GM18870 (cell line): ENCODE data around the gene CACNA1C.

ENCODE experiments used
- ATAC-seq: cut with Tn5 transposase; IDR thresholded peaks from one replicate; pipeline ENCODE4 v1.9.1; 2021; ENCODE audit warnings: moderate library complexity; ENCODE audit not compliant: unreplicated experiment

CACNA1C gene

GRCh38 chr12:2291182-2291832, 238.5 kb downstream of the CACNA1C start:
- no peak for ATAC-seq

- ATAC-seq, result no peak
Measured at GRCh38 chr12:2291947-2292346, 239.2 kb downstream of the CACNA1C start.

- ATAC-seq, result no peak
Measured at GRCh38 chr12:2292560-2292959, 239.8 kb downstream of the CACNA1C start.

GRCh38 chr12:2294651-2295475, 242.1 kb downstream of the CACNA1C start:
- no peak for ATAC-seq

- no peak for ATAC-seq
Measured at GRCh38 chr12:2295941-2296461, 243.2 kb downstream of the CACNA1C start.

GRCh38 chr12:2297004-2297403, 244.2 kb downstream of the CACNA1C start:
- ATAC-seq, result no peak

GRCh38 chr12:2297658-2298057, 244.9 kb downstream of the CACNA1C start:
- ATAC-seq, result no peak

- no peak for ATAC-seq
Measured at GRCh38 chr12:2298556-2299200, 245.9 kb downstream of the CACNA1C start.

GRCh38 chr12:2299206-2299605, 246.4 kb downstream of the CACNA1C start:
- no peak for ATAC-seq

GRCh38 chr12:2300168-2300567, 247.4 kb downstream of the CACNA1C start:
- ATAC-seq, result no peak

GRCh38 chr12:2300886-2301285, 248.1 kb downstream of the CACNA1C start:
- ATAC-seq, result no peak

GRCh38 chr12:2301531-2302461, 249.0 kb downstream of the CACNA1C start:
- ATAC-seq, result no peak

- ATAC-seq, result no peak
Measured at GRCh38 chr12:2302711-2303580, 250.2 kb downstream of the CACNA1C start.

- no peak for ATAC-seq
Measured at GRCh38 chr12:2304223-2304622, 251.4 kb downstream of the CACNA1C start.

GRCh38 chr12:2306012-2306411, 253.2 kb downstream of the CACNA1C start:
- no peak for ATAC-seq

GRCh38 chr12:2306735-2307134, 253.9 kb downstream of the CACNA1C start:
- no peak for ATAC-seq

GRCh38 chr12:2307550-2307949, 254.8 kb downstream of the CACNA1C start:
- ATAC-seq, result no peak

- no peak for ATAC-seq
Measured at GRCh38 chr12:2309647-2310046, 256.9 kb downstream of the CACNA1C start.

- no peak for ATAC-seq
Measured at GRCh38 chr12:2311020-2311778, 258.4 kb downstream of the CACNA1C start.
